PC-3 (cell line): ENCODE data around the gene CEP95.

Source experiments
- EZH2 ChIP-seq: fragments of 300-600 bp; sonication (generic); IDR thresholded peaks from one replicate; pipeline ENCODE4 v1.6.1; 2017; ENCODE audit warnings: antibody characterized with exemption, mild to moderate bottlenecking, low read length; ENCODE audit not compliant: unreplicated experiment
- EZH2phosphoT487 ChIP-seq: fragments of 300-600 bp; sonication (generic); IDR thresholded peaks from 2 replicates; pipeline ENCODE4 v1.6.1; 2018; ENCODE audit warnings: mild to moderate bottlenecking, antibody characterized with exemption, low read length, borderline replicate concordance
- TF ChIP-seq, protein P1 (sequence below): fragments of 300-600 bp; sonication (generic); conservative IDR thresholded peaks from 2 replicates; pipeline ENCODE4 v1.5.1; 2017; ENCODE audit warnings: antibody characterized with exemption, low read depth, mild to moderate bottlenecking, low read length

DNA sequence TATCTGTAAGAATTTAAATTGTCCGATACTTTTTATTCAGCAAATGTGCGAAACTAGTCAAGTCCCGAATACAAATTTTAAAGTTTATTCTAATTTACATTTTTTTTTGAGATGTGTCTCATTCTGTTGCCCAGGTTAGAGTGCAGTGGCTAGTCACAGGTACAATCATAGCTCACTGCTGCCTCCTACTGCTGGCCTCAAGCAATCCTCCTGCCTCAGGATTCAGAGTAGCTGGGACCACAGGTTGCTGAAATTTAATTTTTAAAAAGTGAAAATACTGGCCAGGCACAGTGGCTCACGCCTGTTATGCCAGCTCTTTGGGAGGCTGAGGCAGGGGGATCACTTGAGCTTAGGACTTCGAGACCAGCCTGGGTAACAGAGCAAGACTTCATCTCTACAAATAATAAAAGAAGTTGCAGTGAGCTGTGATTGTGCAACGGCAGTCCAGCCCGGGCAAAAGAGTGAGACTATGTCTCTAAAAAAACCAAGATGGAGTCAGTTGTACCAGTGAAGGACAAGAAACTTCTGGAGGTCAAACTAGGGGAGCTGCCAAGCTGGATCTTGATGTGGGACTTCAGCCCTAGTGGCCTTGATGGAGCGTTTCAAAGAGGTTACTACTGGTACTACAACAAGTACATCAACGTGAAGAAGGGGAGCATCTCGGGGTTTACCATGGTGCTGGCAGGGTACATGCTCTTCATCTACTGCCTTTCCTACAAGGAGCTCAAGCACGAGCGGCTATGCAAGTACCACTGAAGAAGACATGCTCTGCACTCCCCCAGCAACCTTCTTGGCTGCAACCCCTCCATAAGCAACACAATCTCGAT, 15.5 kb upstream of the CEP95 start:
- TF ChIP-seq EZH2 (no peak), EZH2phosphoT487 (no peak)
- TF ChIP-seq, protein P1, sequence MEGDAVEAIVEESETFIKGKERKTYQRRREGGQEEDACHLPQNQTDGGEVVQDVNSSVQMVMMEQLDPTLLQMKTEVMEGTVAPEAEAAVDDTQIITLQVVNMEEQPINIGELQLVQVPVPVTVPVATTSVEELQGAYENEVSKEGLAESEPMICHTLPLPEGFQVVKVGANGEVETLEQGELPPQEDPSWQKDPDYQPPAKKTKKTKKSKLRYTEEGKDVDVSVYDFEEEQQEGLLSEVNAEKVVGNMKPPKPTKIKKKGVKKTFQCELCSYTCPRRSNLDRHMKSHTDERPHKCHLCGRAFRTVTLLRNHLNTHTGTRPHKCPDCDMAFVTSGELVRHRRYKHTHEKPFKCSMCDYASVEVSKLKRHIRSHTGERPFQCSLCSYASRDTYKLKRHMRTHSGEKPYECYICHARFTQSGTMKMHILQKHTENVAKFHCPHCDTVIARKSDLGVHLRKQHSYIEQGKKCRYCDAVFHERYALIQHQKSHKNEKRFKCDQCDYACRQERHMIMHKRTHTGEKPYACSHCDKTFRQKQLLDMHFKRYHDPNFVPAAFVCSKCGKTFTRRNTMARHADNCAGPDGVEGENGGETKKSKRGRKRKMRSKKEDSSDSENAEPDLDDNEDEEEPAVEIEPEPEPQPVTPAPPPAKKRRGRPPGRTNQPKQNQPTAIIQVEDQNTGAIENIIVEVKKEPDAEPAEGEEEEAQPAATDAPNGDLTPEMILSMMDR = peak; percentile 85
